GM18499 (cell line): ENCODE results near the gene PUS7L.
A peak's percentile ranks its signal among the peaks of the same experiment; 100 is the strongest.
"Not testable (repeated sequence)": the region's sequence is repeated elsewhere in the genome, so short reads cannot be mapped to it uniquely, and the experiment has no call there.

ENCODE experiments used
- ATAC-seq: cut with Tn5 transposase; IDR thresholded peaks from one replicate; pipeline ENCODE4 v1.9.1; 2021; ENCODE audit warnings: moderate number of reproducible peaks; ENCODE audit not compliant: insufficient read depth, unreplicated experiment

PUS7L gene

GRCh38 chr12:43754015-43754414 lies 4.6 kb downstream of the PUS7L start:
- no peak for ATAC-seq

GRCh38 chr12:43751360-43751759 lies 7.2 kb downstream of the PUS7L start:
- not testable (repeated sequence) for ATAC-seq

- ATAC-seq, result no peak
Observed at GRCh38 chr12:43750814-43751213, 7.8 kb downstream of the PUS7L start.

GRCh38 chr12:43749016-43749415 lies 9.6 kb downstream of the PUS7L start:
- ATAC-seq, result no peak

- ATAC-seq, result no peak
Observed at GRCh38 chr12:43744826-43745225, 13.8 kb downstream of the PUS7L start.

- no peak for ATAC-seq
Observed at GRCh38 chr12:43742106-43742505, 16.5 kb downstream of the PUS7L start.

GRCh38 chr12:43740511-43741100 lies 18.0 kb downstream of the PUS7L start:
- peak; percentile 64 for ATAC-seq

- no peak for ATAC-seq
Observed at GRCh38 chr12:43737646-43738045, 20.9 kb downstream of the PUS7L start.

GRCh38 chr12:43736927-43737440 lies 21.6 kb downstream of the PUS7L start:
- no peak for ATAC-seq

- ATAC-seq, result no peak
Observed at GRCh38 chr12:43733687-43734086, 24.9 kb downstream of the PUS7L start.

GRCh38 chr12:43730283-43730682 lies 28.3 kb downstream of the PUS7L start:
- ATAC-seq, result no peak

- ATAC-seq, result no peak
Observed at GRCh38 chr12:43728698-43729097, 29.9 kb downstream of the PUS7L start.

- no peak for ATAC-seq
Observed at GRCh38 chr12:43728117-43728516, 30.5 kb downstream of the PUS7L start.

- ATAC-seq, result no peak
Observed at GRCh38 chr12:43723134-43723533, 35.5 kb downstream of the PUS7L start.

GRCh38 chr12:43722621-43723020 lies 36.0 kb downstream of the PUS7L start:
- ATAC-seq, result no peak

GRCh38 chr12:43711348-43711747 lies 47.2 kb downstream of the PUS7L start:
- ATAC-seq, result no peak

GRCh38 chr12:43703772-43704171 lies 54.8 kb downstream of the PUS7L start:
- ATAC-seq, result not testable (repeated sequence)

- not testable (repeated sequence) for ATAC-seq
Observed at GRCh38 chr12:43701194-43701593, 57.4 kb downstream of the PUS7L start.

- ATAC-seq, result no peak
Observed at GRCh38 chr12:43696154-43696553, 62.4 kb downstream of the PUS7L start.

- no peak for ATAC-seq
Observed at GRCh38 chr12:43694879-43695278, 63.7 kb downstream of the PUS7L start.

- ATAC-seq, result no peak
Observed at GRCh38 chr12:43692064-43692463, 66.5 kb downstream of the PUS7L start.

- ATAC-seq, result not testable (repeated sequence)
Observed at GRCh38 chr12:43685491-43685890, 73.1 kb downstream of the PUS7L start.
